ENCODE measurements around the gene TNFRSF19. TPM values are rescaled to one million over a fixed set of nuclear protein-coding genes. Genes with fewer than 3 reads are reported as not detected.

Gene TNFRSF19
- total and polyA plus RNA-seq, 8 donors, result 1.5 to 14.1 (median 3.0) TPM

DNA sequence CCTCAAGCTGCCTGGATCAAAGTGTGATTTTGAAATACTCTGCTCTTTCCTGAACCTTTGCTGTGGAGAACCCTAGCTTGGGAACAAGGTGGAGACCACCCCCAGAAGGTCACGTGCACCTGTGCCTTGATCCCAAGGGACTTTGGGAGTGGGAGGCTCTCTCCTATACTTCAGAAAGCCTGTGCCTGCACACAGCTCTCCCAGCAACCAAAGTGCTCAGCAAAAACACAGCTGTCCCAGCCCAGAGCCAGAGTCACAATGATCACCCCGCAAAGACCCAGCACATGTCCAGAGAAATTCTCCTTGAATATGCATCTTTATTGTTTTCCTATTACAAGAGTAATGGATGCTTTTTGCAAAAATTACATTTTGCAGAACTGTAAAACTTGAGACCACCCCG lies 43.4 kb downstream of the TNFRSF19 start:
- intact Hi-C loops (cut with DNase I), result no loop called here
- WGBS, 2 donors, result 71 to 76% methylated on average over 3 of the region's 3 CpGs
- Histone ChIP-seq H3K4me3 (no peak overlapping the region), H3K9me3 (no peaks in the 10 kb centered on the region), H3K27me3 (no peaks in the 10 kb centered on the region), H3K27ac (no peak overlapping the region), H3K36me3 (no peaks in the 10 kb centered on the region), H3K4me1 (peaks cover 0 to 10% (median 0%) of the 10 kb centered on the region in 3 donors)
- TF ChIP-seq, protein P1, sequence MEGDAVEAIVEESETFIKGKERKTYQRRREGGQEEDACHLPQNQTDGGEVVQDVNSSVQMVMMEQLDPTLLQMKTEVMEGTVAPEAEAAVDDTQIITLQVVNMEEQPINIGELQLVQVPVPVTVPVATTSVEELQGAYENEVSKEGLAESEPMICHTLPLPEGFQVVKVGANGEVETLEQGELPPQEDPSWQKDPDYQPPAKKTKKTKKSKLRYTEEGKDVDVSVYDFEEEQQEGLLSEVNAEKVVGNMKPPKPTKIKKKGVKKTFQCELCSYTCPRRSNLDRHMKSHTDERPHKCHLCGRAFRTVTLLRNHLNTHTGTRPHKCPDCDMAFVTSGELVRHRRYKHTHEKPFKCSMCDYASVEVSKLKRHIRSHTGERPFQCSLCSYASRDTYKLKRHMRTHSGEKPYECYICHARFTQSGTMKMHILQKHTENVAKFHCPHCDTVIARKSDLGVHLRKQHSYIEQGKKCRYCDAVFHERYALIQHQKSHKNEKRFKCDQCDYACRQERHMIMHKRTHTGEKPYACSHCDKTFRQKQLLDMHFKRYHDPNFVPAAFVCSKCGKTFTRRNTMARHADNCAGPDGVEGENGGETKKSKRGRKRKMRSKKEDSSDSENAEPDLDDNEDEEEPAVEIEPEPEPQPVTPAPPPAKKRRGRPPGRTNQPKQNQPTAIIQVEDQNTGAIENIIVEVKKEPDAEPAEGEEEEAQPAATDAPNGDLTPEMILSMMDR (IDR thresholded peaks at IDR 0.05), result no peak
- ATAC-seq (no peak), DNase-seq (no peak), FAIRE-seq (no peak)

DNA sequence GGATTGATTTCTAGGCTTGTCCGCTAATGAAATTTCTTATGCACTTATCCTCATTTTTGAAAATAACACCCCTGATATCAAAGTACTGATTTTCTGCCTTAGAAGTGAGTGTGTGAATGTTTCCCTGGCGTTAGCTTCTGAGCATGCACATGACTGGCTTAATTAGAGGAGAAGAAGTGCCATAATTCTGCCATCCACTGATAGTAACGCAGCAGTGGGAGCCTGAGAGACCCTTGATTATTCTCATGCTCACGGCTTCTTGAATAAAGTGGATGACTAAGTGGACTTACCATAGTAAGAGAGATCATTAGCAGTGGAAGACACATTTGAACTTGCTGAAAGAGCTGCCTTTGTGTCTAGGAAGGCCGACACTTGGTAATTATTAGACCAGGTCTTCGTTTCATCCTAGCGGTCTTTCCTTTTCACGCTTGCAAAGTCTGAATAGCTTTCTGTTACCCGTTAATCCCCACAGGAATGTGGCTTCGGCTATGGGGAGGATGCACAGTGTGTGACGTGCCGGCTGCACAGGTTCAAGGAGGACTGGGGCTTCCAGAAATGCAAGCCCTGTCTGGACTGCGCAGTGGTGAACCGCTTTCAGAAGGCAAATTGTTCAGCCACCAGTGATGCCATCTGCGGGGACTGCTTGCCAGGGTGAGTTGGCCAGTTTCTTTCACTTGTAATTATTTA lies 45.3 kb downstream of the TNFRSF19 start:
- 58 to 60% methylated on average over 15 of the region's 15 CpGs for WGBS, 2 donors
- TF ChIP-seq, protein P1 (IDR thresholded peaks at IDR 0.05), result no peak
- no peaks in the 10 kb centered on the region for H3K36me3 ChIP-seq
- peaks cover 0 to 3% (median 0%) of the 10 kb centered on the region in 3 donors for H3K4me1 ChIP-seq
- H3K9me3 ChIP-seq, result no peaks in the 10 kb centered on the region
- peak in 1 of 4 donors; percentile 14 for ATAC-seq
- intact Hi-C loops (cut with DNase I), result no loop called here
- H3K27ac ChIP-seq, result no peak overlapping the region
- no peak overlapping the region for H3K4me3 ChIP-seq
- no peak for FAIRE-seq
- DNase-seq, result no peak
- no peaks in the 10 kb centered on the region for H3K27me3 ChIP-seq

DNA sequence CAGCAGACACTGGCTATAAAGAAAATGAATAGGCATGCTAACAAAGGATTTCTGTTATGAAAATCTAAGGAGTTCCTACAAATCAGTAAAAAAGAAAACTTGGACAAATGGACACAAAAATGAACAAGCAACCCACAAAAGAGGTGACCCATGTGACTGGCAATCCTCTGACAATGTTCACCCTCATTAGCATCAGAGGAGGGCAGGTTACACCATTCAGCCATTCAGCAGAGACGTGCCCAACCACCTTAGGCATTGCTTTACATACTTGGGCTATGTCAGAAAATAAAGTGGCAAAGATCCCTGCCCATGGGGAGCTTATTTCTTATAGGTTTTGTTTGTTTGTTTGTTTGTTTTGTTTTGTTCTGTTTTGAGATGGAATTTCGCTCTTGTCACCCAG lies 46.0 kb downstream of the TNFRSF19 start:
- Histone ChIP-seq H3K27me3 (no peaks in the 10 kb centered on the region), H3K9me3 (no peaks in the 10 kb centered on the region), H3K36me3 (no peaks in the 10 kb centered on the region), H3K27ac (no peak overlapping the region), H3K4me1 (no peaks in the 10 kb centered on the region), H3K4me3 (no peak overlapping the region)
- TF ChIP-seq, protein P1 (IDR thresholded peaks at IDR 0.05), result no peak
- 74 to 75% methylated on average over 2 of the region's 2 CpGs for WGBS, 2 donors
- ATAC-seq (no peak), DNase-seq (no peak), FAIRE-seq (no peak)
- intact Hi-C loops (cut with DNase I), result no loop called here

DNA sequence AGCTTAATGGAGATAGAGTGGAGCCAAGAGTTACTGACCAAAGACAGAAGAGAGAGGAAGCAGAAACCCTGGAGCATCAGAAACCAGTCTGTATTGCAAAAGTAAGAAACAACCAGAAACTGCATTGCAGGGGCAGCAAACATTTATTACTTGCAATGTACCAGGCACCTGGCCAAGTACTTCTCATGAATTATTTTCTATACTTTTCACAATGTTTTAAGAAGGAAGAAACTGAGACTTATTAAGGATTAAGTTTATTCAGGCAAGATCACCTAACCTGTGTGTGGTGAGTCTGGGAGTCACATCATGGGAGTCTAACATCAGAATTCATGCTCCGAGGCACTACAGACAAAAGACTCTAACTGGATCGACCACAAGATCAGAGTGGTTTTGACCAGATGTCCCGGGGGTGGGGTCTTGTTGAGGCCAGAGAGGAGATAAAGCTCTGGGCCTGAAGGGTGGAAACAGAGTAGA lies 47.4 kb downstream of the TNFRSF19 start:
- H3K9me3 ChIP-seq, result no peaks in the 10 kb centered on the region
- DNase-seq (no peak), FAIRE-seq (no peak), ATAC-seq (peak in 1 of 4 donors; percentile 22)
- intact Hi-C loops (cut with DNase I), result no loop called here
- H3K36me3 ChIP-seq, result no peaks in the 10 kb centered on the region
- WGBS, 2 donors, result 48 to 55% methylated on average over 3 of the region's 3 CpGs
- no peaks in the 10 kb centered on the region for H3K27me3 ChIP-seq
- H3K27ac ChIP-seq, result no peak overlapping the region
- no peaks in the 10 kb centered on the region for H3K4me1 ChIP-seq
- H3K4me3 ChIP-seq, result no peak overlapping the region
- TF ChIP-seq, protein P1 (IDR thresholded peaks at IDR 0.05), result no peak

DNA sequence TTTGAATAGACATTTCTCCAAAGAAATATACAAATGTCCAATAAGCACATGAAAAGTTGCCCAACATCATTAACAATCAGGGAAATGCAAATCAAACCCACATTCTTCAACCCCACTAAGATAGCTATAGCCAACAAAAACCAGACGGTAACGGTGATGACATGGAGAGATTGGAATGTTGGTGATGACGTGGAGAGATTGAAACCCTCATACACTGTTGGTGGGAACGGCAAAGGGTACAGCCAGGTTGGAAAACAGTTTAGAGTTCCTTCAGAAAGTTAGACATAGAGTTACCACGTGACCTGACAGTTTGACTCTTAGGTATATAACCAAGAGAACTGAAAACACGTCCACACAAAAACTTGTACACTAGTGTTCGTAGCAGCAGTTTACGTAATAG lies 48.1 kb downstream of the TNFRSF19 start:
- FAIRE-seq (no peak), ATAC-seq (peak in 1 of 4 donors; percentile 71), DNase-seq (no peak)
- TF ChIP-seq, protein P1 (IDR thresholded peaks at IDR 0.05), result no peak
- 57 to 66% methylated on average over 8 of the region's 8 CpGs for WGBS, 2 donors
- Histone ChIP-seq H3K36me3 (no peaks in the 10 kb centered on the region), H3K27ac (peak overlapping the region in 1 of 4 donors; percentile 38), H3K27me3 (no peaks in the 10 kb centered on the region), H3K9me3 (no peaks in the 10 kb centered on the region), H3K4me3 (no peak overlapping the region), H3K4me1 (no peaks in the 10 kb centered on the region)
- intact Hi-C loops (cut with DNase I), result no loop called here
